ENCODE measurements around the gene GALNT17.

DNA sequence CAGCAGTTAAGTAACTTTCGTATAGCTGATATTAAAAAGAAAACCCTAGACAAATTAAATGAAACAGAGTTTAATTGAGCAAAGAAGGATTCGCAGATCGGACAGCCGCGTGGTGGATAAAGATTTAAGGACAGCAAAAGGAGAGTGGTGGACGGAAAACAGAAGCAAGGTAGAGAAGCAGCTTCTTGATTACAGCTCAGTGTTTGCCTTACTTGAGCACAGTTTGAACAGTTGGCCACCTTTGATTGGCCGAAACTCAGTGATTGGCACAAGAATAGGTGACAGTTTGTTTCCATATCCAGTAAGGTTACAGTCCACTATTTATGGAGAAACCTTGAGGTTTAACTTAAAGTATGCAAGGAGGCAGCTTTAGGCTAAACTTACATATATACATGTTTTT, 231.7 kb downstream of the GALNT17 start:
- TF ChIP-seq SUZ12 (IDR thresholded peaks at IDR 0.05; ENCODE audit: extremely low read depth, insufficient read depth, insufficient read length): no peak
- TF ChIP-seq ZNF274 (IDR thresholded peaks at IDR 0.05; ENCODE audit: low read depth, low read length): no peak
- no peak for TF ChIP-seq YY1 (IDR thresholded peaks at IDR 0.05; ENCODE audit: insufficient read depth, insufficient read length)
